Mucosa of rectum (tissue), 2 donors: ENCODE results near the gene PTOV1.
A peak's percentile ranks its signal among the peaks of the same experiment; 100 is the strongest.

Source experiments
- H3K27ac ChIP-seq, 2 donors: one replicate each; pipeline ENCODE4 v1.7.0; 2013; ENCODE audit warnings: inconsistent platforms in 2 of 2, low read depth in 2 of 2, low read length in 2 of 2
- H3K27me3 ChIP-seq, 2 donors: one replicate each; pipeline ENCODE4 v1.7.0; 2013; ENCODE audit warnings: low read length in 2 of 2; ENCODE audit not compliant: control insufficient read depth in 2 of 2, insufficient read depth in 2 of 2
- H3K36me3 ChIP-seq, 2 donors: one replicate each; pipeline ENCODE4 v1.7.0; 2013; ENCODE audit warnings: low read length in 2 of 2; ENCODE audit not compliant: control insufficient read depth in 2 of 2, insufficient read depth in 2 of 2
- H3K4me1 ChIP-seq, 2 donors: one replicate each; pipeline ENCODE4 v1.7.0; 2013; ENCODE audit warnings: low read length in 2 of 2, mild to moderate bottlenecking in 1 of 2; ENCODE audit not compliant: control insufficient read depth in 2 of 2, insufficient read depth in 2 of 2
- H3K4me3 ChIP-seq, 2 donors: one replicate each; pipeline ENCODE4 v1.7.0; 2013; ENCODE audit warnings: low read length in 2 of 2
- H3K9ac ChIP-seq, 2 donors: one replicate each; pipeline ENCODE4 v1.7.0; 2013; ENCODE audit warnings: low read length in 2 of 2, low read depth in 1 of 2, mild to moderate bottlenecking in 1 of 2
- H3K9me3 ChIP-seq, 2 donors: one replicate each; pipeline ENCODE4 v1.7.0; 2013; ENCODE audit warnings: low read length in 2 of 2; ENCODE audit not compliant: control insufficient read depth in 2 of 2
- donor health status: healthy.
- donor health status: Normal muscosa, but diverticular disease.

The PTOV1 gene

GRCh38 chr19:49888510-49888824 is 37.5 kb downstream of the PTOV1 start:
- Histone ChIP-seq H3K4me1 (peaks cover 4 to 6% of the 10 kb centered on the region in 2 donors), H3K9ac (no peak overlapping the region), H3K27ac (no peak overlapping the region), H3K9me3 (no peaks in the 10 kb centered on the region), H3K36me3 (peaks cover 15% of the 10 kb centered on the region in 2 donors), H3K27me3 (no peaks in the 10 kb centered on the region), H3K4me3 (no peak overlapping the region)

GRCh38 chr19:49889038-49889686 is 38.2 kb downstream of the PTOV1 start:
- Histone ChIP-seq H3K4me1 (peaks cover 4 to 6% of the 10 kb centered on the region in 2 donors), H3K27me3 (no peaks in the 10 kb centered on the region), H3K4me3 (no peak overlapping the region), H3K27ac (no peak overlapping the region), H3K9ac (no peak overlapping the region), H3K9me3 (no peaks in the 10 kb centered on the region), H3K36me3 (peaks cover 8% of the 10 kb centered on the region in 2 donors)

GRCh38 chr19:49889687-49890348 is 38.9 kb downstream of the PTOV1 start:
- H3K36me3 ChIP-seq = peaks cover 1 to 2% of the 10 kb centered on the region in 2 donors
- H3K27me3 ChIP-seq = no peaks in the 10 kb centered on the region
- peak overlapping the region in 1 of 2 donors; percentile 17 for H3K9ac ChIP-seq
- H3K9me3 ChIP-seq = no peaks in the 10 kb centered on the region
- H3K4me1 ChIP-seq = peaks cover 4 to 6% of the 10 kb centered on the region in 2 donors
- H3K4me3 ChIP-seq = peak overlapping the region; percentile 19 to 44
- no peak overlapping the region for H3K27ac ChIP-seq

GRCh38 chr19:49890349-49891311 is 39.7 kb downstream of the PTOV1 start:
- Histone ChIP-seq H3K36me3 (no peaks in the 10 kb centered on the region), H3K4me3 (peak overlapping the region; percentile 19 to 44), H3K27ac (no peak overlapping the region), H3K9ac (no peak overlapping the region), H3K27me3 (no peaks in the 10 kb centered on the region), H3K4me1 (peaks cover 4 to 6% of the 10 kb centered on the region in 2 donors), H3K9me3 (no peaks in the 10 kb centered on the region)

DNA sequence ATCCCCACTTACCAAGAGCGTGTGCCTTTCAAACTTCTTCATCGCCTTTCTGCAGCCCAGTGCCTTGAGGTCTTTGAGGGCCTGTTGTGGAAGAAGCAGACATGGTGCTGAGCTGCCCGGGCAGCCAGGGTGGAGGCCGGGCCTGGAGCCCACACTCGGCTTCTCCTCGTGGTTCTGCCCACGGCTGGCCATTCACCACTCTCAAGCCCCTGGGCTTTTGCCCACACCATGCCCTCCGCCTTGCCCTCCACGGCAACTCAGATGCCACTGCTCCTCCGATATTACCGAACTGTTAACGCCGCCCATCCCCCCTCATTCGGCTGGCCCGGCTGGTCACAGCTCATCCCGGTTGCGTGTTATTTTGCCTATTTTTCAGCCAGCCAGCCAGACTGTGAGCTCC is 40.4 kb downstream of the PTOV1 start:
- Histone ChIP-seq H3K4me3 (no peak overlapping the region), H3K9ac (no peak overlapping the region), H3K27me3 (no peaks in the 10 kb centered on the region), H3K27ac (no peak overlapping the region), H3K9me3 (no peaks in the 10 kb centered on the region), H3K4me1 (peaks cover 4 to 6% of the 10 kb centered on the region in 2 donors), H3K36me3 (no peaks in the 10 kb centered on the region)

GRCh38 chr19:49892716-49893115 is 41.8 kb downstream of the PTOV1 start:
- no peak overlapping the region for H3K4me3 ChIP-seq
- no peak overlapping the region for H3K9ac ChIP-seq
- peaks cover 7 to 13% of the 10 kb centered on the region in 2 donors for H3K4me1 ChIP-seq
- H3K9me3 ChIP-seq = no peaks in the 10 kb centered on the region
- no peaks in the 10 kb centered on the region for H3K36me3 ChIP-seq
- no peak overlapping the region for H3K27ac ChIP-seq
- H3K27me3 ChIP-seq = no peaks in the 10 kb centered on the region

DNA sequence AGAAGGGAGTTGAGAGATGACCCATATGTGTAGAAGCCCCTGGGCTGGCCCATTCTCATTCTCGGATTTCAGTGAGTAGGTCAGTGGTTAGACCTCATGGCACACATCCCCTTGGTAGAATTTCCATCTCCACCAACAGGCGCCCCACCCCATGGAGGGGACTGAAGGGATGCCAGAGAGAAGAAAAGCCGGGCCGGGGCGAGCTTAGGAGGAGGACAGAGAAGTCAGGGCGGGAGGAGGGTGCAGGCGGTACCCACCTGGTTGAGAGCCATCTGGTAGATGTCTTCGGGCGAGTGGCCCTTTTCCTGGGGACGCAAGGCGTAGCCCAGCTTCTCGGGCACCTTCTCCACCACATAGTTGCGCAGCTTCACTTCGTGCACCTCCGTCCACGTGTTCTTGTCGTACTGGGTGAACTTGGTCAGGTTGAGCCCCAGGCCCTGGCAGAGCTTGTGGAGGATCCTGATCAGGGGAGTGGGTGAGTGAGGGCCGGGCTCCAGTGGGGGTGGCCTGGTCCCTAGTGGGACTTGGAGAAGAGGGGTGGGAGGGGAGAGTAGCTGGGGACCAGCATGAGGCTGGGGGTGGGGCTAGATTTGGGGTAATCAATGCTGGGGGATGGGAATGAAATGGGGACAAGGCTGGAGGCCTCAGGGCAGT is 43.2 kb downstream of the PTOV1 start:
- Histone ChIP-seq H3K27me3 (no peaks in the 10 kb centered on the region), H3K4me1 (peaks cover 7 to 13% of the 10 kb centered on the region in 2 donors), H3K27ac (no peak overlapping the region), H3K36me3 (no peaks in the 10 kb centered on the region), H3K9me3 (no peaks in the 10 kb centered on the region), H3K4me3 (no peak overlapping the region), H3K9ac (no peak overlapping the region)

- Histone ChIP-seq H3K9me3 (no peaks in the 10 kb centered on the region), H3K9ac (no peak overlapping the region), H3K27ac (no peak overlapping the region), H3K4me3 (no peak overlapping the region), H3K27me3 (no peaks in the 10 kb centered on the region), H3K4me1 (peaks cover 7 to 10% of the 10 kb centered on the region in 2 donors), H3K36me3 (no peaks in the 10 kb centered on the region)
These were observed 44.1 kb downstream of the PTOV1 start for GRCh38 chr19:49894879-49895565.

DNA sequence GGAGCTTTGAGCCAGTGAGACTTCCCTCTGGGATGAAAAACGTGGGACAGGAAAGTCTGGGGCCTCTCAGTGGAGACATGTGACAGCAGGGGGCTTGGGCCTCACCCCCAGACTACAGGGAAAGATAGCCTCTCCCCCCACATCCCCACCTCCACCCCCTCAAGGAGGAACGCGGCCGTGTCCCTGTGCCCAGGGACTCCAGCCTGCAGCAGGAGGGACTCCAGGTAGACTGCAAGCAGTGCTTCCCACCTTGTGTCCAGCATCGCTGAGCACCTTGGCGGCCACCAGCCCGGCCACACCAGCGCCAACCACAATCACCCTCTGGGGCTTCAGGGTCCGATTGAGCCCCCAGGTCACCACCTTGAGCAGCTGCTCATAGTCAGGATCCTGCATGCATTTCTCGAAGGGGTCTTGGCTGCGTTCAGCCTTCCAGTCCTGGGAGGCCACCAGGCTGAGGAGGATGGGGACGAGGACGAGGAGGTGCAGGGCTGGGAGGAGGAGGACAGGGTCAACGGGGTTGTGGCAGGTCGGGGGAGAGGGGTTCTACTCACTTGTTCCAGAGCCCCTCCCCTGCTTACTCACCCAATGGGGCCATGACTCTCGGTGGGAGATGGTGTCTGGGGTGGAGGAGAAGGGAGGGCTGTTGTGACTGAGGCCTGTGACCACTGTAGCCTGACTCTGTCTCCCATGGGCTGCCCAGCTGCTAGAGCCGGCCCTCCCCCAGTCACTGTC is 44.8 kb downstream of the PTOV1 start:
- no peak overlapping the region for H3K9ac ChIP-seq
- H3K4me1 ChIP-seq = peaks cover 3 to 7% of the 10 kb centered on the region in 2 donors
- H3K36me3 ChIP-seq = no peaks in the 10 kb centered on the region
- H3K27ac ChIP-seq = peak overlapping the region in 1 of 2 donors; percentile 16
- H3K27me3 ChIP-seq = no peaks in the 10 kb centered on the region
- H3K4me3 ChIP-seq = no peak overlapping the region
- H3K9me3 ChIP-seq = no peaks in the 10 kb centered on the region
